ENCODE data around the gene EEPD1.
A peak's percentile ranks its signal among the peaks of the same experiment; 100 is the strongest.
"Not testable (repeated sequence)": the region's sequence is repeated elsewhere in the genome, so short reads cannot be mapped to it uniquely, and the experiment has no call there.

The EEPD1 gene

DNA sequence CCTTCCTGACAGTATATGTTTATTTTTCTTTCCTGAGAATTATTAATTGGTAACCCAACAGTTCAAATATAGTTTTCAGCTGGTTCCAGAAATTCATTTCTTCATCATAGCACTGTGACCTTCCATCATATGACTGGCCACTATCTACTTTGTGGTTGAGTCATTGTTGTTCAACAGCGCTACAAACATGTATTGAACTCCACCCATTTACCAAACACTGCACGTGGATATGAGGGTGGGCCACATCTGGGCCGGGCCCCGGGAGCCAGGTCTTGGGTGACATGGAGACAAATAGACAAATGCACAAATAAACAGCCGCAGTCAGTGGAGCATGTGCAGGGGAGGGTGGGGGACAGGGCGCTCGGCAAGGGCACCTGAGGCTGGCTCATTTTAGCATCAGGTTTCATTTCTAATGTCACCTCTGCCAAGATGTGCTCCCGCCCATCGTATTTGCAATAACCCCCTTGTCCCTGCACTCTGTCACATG is 24.0 kb upstream of the EEPD1 start:
- no peak for DNase-seq

DNA sequence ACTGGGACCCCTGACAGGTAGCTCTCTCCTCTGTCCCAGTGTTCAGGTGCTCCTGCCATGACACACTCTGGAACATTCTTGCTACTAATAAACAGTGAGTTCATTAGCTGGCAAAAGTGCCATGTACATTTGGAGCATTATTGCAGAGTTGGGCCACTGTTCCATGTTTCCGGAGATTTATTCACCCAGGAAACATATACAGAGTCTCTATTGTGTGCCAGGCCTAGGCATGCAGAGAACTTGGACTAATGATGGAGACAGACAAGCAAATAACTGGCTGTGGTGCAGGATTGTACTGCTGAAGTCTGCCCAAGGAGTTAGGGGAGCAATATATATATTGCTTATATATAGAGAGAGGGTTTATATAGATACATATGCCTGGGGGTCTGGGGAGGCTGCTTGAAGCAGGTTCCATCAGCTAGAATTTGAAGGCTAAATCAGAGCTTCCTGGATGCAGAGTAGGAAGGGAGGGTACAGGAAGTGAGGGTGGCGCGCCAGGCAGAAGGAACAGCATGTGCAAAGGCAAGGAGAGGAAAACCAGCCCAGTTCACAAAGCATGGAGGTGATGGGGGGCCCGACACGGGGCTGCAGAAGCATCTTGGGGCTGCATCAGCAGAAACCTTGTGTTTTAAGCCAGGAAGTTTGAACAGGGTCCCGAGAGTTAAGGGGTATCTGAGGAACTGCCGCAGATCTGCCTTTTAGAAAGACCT is 22.7 kb upstream of the EEPD1 start:
- DNase-seq = no peak

DNA sequence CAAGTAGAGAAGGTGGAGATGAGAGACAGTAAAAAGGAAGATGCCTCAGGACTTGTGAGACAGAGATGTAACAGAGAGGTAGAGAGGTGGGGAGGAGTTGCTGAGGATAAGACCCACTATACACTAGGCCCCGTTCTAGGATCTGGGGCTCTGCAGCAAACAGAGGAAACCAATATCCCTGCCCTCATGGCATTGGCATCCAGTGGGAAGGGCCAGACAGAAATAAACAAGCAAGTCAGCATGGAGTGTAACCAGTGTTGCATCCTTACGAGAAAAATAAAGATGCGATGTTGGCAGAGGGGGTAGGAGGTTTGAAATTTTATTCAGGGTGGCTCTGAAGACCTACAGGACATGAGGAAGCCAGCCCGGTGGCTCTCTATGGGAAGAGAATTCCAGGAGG is 22.0 kb upstream of the EEPD1 start:
- no peak for DNase-seq

DNA sequence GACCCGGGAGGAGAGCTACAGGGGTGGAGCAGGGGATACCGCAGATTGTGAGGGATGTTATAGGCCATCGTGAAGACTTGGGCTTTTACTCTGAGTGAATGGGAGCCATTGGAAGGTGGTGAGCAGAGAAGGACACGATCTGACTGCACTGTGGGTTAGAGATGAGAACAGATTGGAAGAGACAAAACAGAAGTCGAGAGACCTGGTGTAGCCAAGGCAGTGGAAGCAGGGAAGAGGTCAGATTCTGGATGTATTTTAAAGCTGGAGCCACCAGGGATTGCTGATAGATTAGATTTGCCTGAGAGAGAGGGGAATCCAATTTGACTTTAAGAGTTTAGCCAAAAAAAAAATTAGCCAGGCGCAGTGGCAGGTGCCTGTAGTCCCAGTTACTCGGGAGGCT is 21.6 kb upstream of the EEPD1 start:
- no peak for DNase-seq

DNA sequence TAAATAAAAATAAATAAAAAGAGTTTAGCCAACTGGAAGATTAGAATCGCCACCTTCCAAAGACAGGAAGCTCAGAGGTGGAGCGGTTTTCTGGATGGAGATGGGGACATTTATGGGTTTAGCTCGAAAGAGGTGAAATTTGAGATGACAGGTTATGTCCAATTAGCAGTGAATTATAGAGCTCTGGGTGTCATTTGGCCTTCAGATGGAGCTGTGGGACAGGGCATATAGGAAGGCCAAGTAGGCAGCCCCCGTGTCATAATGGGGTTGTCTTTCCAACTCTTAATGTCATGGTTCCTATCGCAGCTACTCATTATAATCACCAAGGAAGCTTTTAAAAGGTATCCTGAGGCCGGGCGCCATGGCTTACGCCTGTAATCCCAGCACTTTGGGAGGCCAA is 21.0 kb upstream of the EEPD1 start:
- no peak for DNase-seq

DNA sequence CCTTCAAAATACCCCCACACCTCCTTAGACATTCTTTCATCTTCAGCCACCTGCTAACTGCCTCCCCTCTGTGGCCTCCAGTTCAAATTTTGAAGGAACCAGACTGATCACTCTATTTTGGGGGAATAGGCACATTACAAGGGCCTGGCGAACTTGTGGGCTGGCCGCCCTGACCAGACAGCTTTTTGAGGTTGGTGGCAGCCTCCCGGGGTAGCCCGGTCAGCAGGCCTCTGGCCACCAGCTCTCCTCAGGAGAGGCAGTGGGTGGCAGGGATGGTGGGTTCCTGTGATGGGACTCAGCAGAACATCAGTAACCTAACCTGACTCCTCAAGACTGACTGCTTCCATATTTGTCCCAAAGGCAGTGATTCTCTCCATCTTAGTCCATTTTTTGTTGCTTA is 17.4 kb upstream of the EEPD1 start:
- no peak for DNase-seq

DNA sequence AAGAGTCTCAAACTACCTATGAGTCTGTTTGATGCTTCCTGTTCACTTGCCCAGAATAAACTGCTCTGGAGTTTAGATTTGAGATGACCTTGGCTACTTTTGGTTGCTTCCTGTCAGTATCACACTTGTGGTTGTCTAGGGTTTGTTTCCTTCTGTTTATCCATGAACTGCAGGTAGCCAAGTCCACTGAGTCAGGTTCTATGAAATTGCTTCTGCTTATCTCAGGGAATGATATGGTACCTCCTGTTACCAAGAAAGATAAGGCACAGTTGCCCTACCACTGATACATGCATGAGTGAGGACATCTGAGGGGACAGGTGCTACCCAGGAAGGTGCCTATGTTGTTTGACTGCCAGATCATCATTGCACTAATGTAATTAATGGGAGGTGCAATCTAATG is 15.8 kb upstream of the EEPD1 start:
- DNase-seq = no peak

DNA sequence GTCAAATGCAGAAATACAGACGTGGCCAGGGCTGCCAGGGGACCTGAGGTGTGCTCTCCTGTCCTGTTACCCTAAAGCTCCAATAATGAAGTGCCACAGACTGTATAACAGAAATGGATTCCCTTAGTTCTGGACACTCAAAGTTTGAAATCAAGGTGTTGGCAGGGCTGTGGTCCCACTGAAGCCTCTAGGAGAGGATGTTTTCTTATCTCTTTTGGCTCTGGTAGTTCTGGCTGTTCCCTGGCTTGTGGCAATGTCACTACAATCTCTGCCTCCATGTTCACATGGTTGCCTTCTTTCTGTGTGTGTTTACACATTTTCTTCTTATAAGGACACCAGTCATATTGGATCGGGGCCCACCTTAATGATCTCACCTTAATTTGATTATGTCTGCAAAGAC is 15.3 kb upstream of the EEPD1 start:
- DNase-seq = no peak

DNA sequence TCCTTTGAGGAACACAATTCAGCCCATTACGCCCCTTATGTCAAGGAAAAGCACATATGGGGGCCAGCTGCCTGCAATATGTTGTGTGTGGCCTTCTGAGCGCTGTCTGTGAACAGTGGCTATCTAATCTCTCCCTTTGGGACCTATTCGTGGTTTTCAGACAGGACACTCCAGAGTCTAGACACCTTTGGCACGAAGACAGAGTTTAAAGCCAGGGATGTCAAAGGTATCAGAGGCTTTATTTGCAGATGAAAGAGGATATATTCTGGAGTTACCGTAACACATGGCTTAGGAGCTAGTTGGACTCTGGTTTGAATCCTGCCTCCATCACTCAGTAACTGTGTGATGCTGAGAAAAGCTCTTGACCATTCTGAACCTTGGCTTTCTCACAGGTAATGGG is 14.8 kb upstream of the EEPD1 start:
- no peak for DNase-seq

DNA sequence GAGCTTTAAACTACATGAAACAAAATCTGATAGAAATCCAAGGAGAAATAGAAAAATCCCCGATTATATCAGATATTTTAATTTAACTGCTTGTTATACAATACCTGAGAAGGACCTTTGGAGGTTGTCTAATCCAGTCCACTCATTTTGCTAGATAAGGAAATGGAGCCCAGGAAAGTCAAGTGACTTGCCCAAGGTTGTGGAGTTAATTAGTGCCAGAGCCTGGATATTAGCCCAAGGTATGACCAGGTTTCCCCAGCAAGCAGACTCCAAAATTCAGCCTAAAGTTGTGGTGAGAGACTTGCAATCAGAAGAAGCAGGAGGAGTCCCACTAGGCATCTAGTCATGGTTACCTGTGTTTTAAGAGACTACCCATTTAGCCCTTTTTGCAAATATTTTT is 11.7 kb upstream of the EEPD1 start:
- DNase-seq = no peak

DNA sequence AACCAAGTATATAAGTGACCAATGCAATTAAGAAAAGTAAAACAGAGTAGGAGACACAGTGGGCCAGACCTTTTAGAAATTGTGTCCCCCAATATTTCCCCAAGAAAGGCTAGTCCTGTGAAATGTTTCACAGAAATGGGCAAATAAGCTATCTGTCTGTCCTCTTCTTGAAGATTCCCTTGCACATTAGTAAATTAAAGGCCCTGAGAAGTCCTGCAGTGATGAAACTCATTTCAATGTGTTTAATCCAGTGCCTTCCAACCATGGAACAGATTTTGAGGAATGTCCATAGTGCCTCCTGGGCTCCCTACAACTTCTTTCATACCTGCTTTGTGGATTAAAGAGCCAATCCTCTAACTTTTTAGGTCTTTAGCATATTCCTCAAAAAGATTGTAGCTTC is 11.2 kb upstream of the EEPD1 start:
- DNase-seq = no peak

DNA sequence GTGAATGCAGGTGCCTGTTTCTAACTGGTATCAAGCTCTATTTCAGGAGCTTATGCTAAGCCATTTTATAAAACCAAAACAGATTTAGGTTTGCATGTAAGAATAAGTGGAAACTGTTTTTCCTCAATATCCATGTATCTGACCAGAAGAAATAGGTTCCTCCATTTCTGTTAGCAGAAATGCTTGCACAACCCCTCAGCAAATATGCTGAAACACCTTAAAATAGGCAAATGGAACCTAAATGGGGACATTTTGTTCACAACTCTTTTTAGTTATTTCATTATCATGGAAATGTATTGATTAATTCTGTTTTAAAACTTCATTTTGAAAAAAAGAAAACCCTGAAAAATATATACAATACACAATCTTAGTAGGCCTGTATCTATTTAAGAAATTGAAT is 8.9 kb upstream of the EEPD1 start:
- no peak for DNase-seq

DNA sequence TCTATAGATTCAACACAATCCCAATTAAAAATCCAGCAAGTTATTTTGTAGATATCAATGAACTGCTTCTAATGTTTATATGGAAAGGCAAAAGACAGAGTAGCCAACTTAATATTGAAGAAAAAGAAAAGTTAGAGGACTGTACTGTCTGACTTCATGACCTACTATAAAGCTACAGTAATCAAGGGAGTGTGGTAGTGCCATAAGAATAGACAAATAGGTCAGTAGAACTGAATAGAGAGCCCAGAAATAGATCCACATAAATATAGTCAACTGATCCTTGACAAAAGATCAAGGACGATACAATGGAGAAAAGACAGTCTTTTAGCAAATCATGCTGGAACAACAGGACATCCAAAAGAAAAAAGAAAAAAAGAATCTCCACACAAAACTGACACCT is 7.4 kb upstream of the EEPD1 start:
- no peak for DNase-seq

DNA sequence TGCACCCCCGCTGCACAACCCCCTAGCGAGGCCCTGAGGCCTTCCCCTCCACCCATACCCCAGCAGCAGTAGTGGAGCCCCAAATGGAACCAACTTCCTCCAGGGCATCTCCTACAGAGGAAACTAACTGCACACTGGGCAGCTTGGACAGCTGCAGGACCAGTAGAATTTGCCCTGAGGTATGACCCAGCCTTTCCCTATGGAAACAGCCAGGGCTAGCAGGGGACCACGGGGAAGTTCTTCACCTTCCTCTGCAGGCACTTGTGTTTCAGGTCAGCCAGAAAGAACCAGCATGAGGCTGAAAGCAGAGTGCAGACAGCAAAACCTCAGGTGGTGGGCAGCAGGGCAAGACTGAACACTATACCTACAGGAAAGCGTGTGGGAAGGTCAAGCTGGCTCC is 5.7 kb upstream of the EEPD1 start:
- no peak for DNase-seq

DNA sequence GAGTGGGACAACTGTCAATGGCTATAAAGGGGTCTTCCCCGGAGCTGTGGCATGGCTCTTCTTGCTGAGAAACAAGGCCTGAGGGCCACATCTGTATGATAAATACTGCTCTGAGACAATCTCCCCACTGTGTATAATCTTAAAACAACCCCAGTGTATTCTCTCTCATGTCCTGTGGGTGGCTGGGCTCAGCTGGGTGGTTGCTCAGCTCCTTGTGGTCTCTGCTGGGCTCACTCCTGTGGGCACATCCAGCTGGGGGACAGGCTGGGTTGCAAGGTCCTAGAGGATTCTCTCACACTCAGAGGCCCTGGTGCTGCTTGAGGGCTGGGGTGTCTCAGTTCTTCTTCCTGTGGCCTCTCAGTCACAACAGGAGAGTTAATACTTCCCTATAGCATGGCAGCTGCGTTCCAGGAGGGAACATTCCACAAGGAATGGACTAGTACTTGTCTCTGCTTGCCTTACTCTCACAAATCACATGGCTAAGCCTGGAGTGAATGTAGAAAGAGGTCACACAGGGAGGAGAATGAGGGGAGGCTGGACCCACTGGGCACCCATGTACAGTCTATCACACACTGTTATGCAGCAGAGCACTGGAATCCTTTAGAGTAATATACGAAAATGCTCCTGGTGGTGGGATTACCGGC is 4.5 kb upstream of the EEPD1 start:
- no peak for DNase-seq

DNA sequence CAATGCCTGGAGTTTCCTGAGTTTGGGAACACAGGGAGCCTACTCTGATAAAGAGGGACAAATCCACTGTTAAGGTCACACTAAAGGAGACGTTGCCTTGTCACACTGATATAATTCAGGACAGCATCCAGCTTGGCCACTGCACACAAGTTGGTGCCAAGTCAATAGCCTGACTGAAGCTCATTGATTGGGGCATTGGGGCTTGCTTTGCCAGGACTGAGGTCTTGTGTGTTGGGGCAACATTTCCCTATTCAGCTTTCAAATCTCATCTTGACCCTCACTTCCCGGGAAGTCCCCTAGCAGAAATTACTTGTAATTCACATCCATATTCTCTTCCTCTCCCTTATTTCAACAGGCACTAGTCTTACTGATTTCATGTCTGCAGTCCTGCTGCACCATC is 3.8 kb upstream of the EEPD1 start:
- not testable (repeated sequence) for DNase-seq

DNA sequence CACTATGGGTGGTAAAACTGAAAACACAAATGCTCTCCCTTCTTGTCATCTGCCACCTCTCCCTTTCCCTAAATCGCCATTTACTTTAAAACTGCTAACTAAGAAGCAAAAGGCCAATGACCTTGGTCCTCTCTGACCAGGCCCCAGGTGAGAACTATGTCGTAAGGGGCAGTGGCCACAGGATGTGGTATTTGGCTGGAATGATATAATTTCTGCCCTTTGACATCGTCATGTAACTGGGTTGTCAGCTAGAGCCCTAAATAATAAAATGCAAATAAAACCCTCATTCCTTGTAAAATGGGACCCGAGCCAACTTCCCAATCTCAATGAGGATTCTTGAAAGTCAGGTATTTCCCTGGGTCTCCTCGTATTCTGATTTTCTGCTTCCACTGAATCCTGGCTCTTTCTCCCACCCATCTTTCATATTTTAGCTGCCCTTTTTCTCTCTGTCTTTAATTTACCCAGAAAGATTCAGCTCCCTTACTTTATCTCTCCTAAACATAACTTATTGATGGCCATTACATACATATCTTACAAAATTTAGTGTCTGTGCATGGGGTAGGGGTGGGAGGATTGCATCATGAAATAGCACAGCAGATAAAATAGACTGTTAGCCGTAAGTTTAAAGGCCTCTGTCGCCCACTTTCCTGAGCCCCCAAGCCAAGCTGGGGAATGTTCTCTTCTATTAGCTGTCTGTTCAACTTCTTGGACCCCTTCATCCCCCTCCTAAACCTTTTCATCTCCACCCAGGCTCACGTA is 3.2 kb upstream of the EEPD1 start:
- DNase-seq = no peak

DNA sequence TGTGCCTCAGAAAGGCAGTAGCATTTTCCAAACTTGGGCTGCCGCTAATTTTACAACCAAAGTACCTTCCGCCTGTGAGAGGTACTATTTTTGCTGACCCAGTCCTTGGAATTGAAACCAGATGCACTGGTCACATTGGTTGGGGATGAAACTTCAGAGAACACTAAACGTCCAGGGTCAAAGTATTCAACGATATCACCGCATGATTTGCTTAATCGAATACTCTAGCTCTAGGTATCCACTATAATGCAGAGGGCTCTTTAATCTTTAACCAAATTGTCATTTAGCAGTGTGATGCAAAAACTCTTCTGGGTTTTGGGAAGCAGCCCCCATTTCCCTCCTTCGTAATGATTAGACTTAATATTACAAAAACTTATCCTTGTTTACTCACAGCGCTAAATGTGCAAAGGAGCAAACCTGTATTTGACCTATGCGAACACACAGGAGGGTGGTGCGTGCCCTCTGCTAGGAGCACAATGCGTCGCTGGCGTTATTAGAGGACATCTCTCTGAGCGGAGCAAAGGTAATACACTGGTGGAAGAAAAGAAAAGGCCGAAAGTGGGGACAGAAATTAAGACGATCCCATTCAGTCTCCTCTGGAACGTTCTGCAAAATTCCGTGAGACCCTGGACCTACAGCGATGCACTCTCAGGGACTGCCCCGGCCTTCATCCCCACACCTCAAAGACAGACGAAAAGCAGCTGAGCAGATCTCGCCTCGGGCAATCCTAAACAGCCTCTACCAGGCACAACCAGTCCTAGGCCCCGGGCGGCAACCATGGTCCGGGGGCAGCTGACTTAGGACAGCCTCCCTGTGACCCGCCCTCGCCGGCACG is 916 bp upstream of the EEPD1 start:
- DNase-seq = no peak

DNA sequence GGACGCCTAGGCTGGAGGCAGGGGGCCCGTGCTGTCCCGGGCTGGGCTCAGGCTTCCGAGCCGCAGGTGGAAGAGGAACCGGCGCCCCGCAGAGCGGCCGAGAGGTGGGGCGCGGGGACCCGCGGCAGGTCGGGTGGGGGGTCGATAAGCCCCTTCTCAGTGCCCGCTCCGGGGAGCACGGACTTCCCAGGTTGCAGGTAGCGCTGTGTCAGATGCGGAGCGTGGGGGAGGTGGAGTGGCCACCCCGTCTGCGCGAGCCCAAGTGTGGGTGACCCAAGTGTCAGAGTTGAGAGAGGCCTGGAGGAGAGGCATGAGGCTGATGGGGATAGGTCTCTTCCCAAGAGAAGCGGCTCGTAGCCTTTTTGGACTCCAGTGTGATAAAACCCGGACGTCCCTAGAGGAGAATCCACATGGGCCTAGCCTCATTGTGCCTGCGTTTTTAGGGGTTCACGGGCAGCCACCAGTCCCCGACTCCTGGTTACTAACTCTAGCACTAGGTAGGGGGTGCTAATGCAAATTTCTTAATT is 580 bp downstream of the EEPD1 start:
- no peak for DNase-seq

DNA sequence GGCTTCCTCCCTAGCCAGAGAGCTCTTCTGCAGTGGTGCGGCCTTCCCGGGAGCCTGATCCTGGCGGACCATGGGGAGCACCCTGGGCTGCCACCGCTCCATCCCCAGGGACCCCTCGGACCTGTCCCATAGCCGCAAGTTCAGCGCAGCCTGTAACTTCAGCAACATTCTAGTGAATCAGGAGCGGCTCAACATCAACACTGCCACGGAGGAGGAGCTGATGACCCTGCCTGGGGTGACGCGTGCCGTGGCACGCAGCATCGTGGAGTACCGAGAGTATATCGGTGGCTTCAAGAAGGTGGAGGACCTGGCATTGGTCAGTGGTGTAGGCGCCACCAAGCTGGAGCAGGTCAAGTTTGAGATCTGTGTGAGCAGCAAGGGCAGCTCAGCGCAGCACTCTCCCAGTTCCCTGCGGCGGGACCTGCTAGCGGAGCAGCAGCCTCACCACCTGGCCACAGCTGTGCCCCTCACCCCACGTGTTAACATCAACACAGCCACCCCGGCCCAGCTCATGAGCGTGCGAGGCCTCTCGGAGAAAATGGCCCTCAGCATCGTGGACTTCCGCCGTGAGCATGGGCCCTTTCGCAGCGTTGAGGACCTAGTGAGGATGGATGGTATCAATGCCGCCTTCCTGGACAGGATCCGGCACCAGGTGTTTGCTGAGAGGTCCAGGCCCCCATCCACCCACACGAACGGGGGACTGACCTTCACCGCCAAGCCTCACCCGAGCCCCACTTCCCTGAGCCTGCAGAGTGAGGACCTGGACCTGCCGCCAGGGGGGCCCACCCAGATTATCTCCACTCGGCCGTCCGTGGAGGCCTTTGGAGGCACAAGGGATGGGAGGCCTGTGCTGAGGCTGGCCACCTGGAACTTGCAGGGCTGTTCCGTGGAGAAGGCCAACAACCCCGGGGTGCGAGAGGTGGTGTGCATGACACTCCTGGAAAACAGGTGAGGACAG is 1.5 kb downstream of the EEPD1 start:
- DNase-seq = no peak

DNA sequence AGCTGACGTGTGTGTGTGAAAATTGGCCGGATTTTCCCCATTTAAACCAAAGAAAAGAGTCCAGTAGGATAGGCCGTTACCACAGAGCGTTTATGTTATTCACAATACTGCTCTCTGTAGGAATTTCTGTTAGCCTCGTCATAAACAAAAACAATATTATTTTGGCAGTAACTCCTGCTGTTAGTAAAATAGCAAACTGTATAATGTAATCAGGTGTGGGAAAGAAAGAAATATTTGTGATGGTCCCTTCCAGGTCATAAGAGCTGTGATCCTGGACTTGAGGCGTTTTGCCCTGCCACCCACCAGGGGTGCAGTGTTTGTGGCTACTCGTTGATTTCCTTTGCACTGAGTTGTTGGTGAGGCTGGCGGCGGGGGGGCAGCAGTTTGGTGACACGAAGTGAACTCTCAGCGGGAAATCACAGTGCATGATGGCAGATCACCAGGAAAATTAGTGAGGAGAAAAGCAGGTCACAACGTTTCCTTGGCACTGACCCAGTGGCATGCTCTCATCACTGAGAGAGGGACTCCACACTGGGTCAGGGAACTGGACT is 2.8 kb downstream of the EEPD1 start:
- DNase-seq = peak; percentile 27
